Esophagus squamous epithelium (tissue), 5 donors: ENCODE results near the gene DUSP6. TPM values are rescaled to one million over a fixed set of nuclear protein-coding genes. Genes with fewer than 3 reads are reported as not detected.
A peak's percentile ranks its signal among the peaks of the same experiment; 100 is the strongest.

Experiments used
- DNase-seq: peaks from one replicate; lab custom pipeline; 2025; lab: John Stamatoyannopoulos, UW
- H3K27ac ChIP-seq, 4 donors: fragments of 200-600 bp; sonication (generic); one replicate each; pipeline ENCODE4 v1.5.1; 2016 to 2019; ENCODE audit warnings: mild to moderate bottlenecking in 1 of 4
- H3K27me3 ChIP-seq, 4 donors: fragments of 200-600 bp; sonication (generic); 1 replicate in 3 of 4; 2 replicates in 1 of 4; pipeline versions ENCODE4 v1.5.1 to v1.6.0; 2017 to 2021; ENCODE audit warnings: antibody characterized with exemption in 1 of 4
- H3K36me3 ChIP-seq, 3 donors: fragments of 200-600 bp; sonication (generic); one replicate each; pipeline ENCODE4 v1.5.1; 2016 to 2019
- H3K4me1 ChIP-seq, 3 donors: fragments of 200-600 bp; sonication (generic); one replicate each; pipeline ENCODE4 v1.5.1; 2017 to 2019
- H3K4me3 ChIP-seq, 4 donors: fragments of 200-600 bp; sonication (generic); 1 replicate in 3 of 4; 2 replicates in 1 of 4; pipeline ENCODE4 v1.5.1; 2016 to 2019; ENCODE audit warnings: mild to moderate bottlenecking in 2 of 4, moderate library complexity in 1 of 4
- H3K9me3 ChIP-seq, 3 donors: fragments of 200-600 bp; sonication (generic); one replicate each; pipeline ENCODE4 v1.5.1; 2016 to 2019
- CTCF ChIP-seq, 6 experiments: fragments of 450-650 bp in 4 of 6; fragments of 200-600 bp in 2 of 6; sonication (generic) in 2 of 6; IDR thresholded peaks; one replicate each; pipeline ENCODE4 v1.5.1; 2016 to 2019; ENCODE audit warnings: antibody characterized with exemption in 6 of 6, mild to moderate bottlenecking in 4 of 6, moderate library complexity in 4 of 6
- POLR2A ChIP-seq, 4 donors: fragments of 450-650 bp; IDR thresholded peaks; one replicate each; pipeline ENCODE4 v1.6.1; 2017; ENCODE audit warnings: antibody characterized with exemption in 4 of 4, mild to moderate bottlenecking in 4 of 4, moderate library complexity in 3 of 4
- WGBS, 2 donors: methylation state at CpG; one replicate each; pipeline ENCODE4 v1.1.5; 2018; 5-methylcytosine and 5-hydroxymethylcytosine counted together
- intact Hi-C: fragments of 100-400 bp; cut with DNase I; formaldehyde crosslinking; loops from one replicate; pipeline ENCODE4 v1.15.0; 2022
- total RNA-seq, 4 donors: library from RNA; depleted of rRNA; stranded (reverse); fragments of >200 nt; gene quantifications; one replicate each; pipeline ENCODE4 v1.1.0, GENCODE V29; 2016
- donor health status: DM: yes; HTN: yes; CAD: no.

DUSP6 gene
- total RNA-seq, 4 donors from 2014 or later, result 17.6 to 30.4 (median 24.9) TPM

GRCh38 chr12:89389755-89390661 lies 37.7 kb upstream of the DUSP6 start:
- Histone ChIP-seq H3K9me3 (no peaks in the 10 kb centered on the region), H3K4me1 (peaks cover under 1 to 31% (median 4%) of the 10 kb centered on the region in 3 donors), H3K27ac (peak overlapping the region in 3 of 4 donors; percentile 52 to 79 (median 68)), H3K27me3 (no peaks in the 10 kb centered on the region), H3K4me3 (no peak overlapping the region), H3K36me3 (no peaks in the 10 kb centered on the region)
- DNase-seq, result no peak
- intact Hi-C loops, result no loop called here
- WGBS, 2 donors, result 65 to 68% methylated on average over 6 of the region's 6 CpGs
- TF ChIP-seq POLR2A (IDR thresholded peaks at IDR 0.05) (no peak), CTCF (IDR thresholded peaks at IDR 0.05) (no peak)

GRCh38 chr12:89386138-89386537 lies 33.8 kb upstream of the DUSP6 start:
- Histone ChIP-seq H3K27ac (peak overlapping the region in 1 of 4 donors; percentile 16), H3K27me3 (no peaks in the 10 kb centered on the region), H3K4me3 (no peak overlapping the region), H3K9me3 (no peaks in the 10 kb centered on the region), H3K4me1 (peaks cover 17 to 51% (median 25%) of the 10 kb centered on the region in 3 donors), H3K36me3 (no peaks in the 10 kb centered on the region)
- no peak for DNase-seq
- TF ChIP-seq CTCF (IDR thresholded peaks at IDR 0.05) (no peak), POLR2A (IDR thresholded peaks at IDR 0.05) (no peak)
- intact Hi-C loops, result no loop called here
- 76 to 94% methylated on average over 3 of the region's 3 CpGs for WGBS, 2 donors

GRCh38 chr12:89384807-89385206 lies 32.5 kb upstream of the DUSP6 start:
- 43 to 59% methylated on average over 3 of the region's 3 CpGs for WGBS, 2 donors
- Histone ChIP-seq H3K4me1 (peaks cover 17 to 43% (median 25%) of the 10 kb centered on the region in 3 donors), H3K27me3 (no peaks in the 10 kb centered on the region), H3K27ac (peak overlapping the region; percentile 55 to 82 (median 82)), H3K9me3 (no peaks in the 10 kb centered on the region), H3K4me3 (peak overlapping the region in 1 of 4 donors; percentile 39), H3K36me3 (no peaks in the 10 kb centered on the region)
- intact Hi-C loops, result no loop called here
- DNase-seq, result no peak
- TF ChIP-seq POLR2A (IDR thresholded peaks at IDR 0.05), result no peak
- TF ChIP-seq CTCF (IDR thresholded peaks at IDR 0.05), result no peak

- Histone ChIP-seq H3K4me1 (peaks cover 17 to 41% (median 25%) of the 10 kb centered on the region in 3 donors), H3K27ac (peak overlapping the region; percentile 55 to 82 (median 82)), H3K4me3 (peak overlapping the region in 1 of 4 donors; percentile 39), H3K27me3 (no peaks in the 10 kb centered on the region), H3K36me3 (no peaks in the 10 kb centered on the region), H3K9me3 (no peaks in the 10 kb centered on the region)
- DNase-seq, result no peak
- TF ChIP-seq CTCF (IDR thresholded peaks at IDR 0.05), result no peak
- no peak for TF ChIP-seq POLR2A (IDR thresholded peaks at IDR 0.05)
- intact Hi-C loops, result no loop called here
- 10 to 28% methylated on average over 8 of the region's 8 CpGs for WGBS, 2 donors
These were observed 31.9 kb upstream of the DUSP6 start for GRCh38 chr12:89384050-89384758.
